Rectal smooth muscle tissue (tissue), 1 donor: ENCODE data around the gene HEPN1.
"Not testable (repeated sequence)": the region's sequence is repeated elsewhere in the genome, so short reads cannot be mapped to it uniquely, and the experiment has no call there.

Experiments used
- H3K27ac ChIP-seq: one replicate; pipeline ENCODE4 v1.7.0; 2013; ENCODE audit warnings: low read depth, low read length, inconsistent platforms
- H3K27me3 ChIP-seq: one replicate; pipeline ENCODE4 v1.7.0; 2013; ENCODE audit warnings: low read length; ENCODE audit not compliant: control insufficient read depth, insufficient read depth
- H3K36me3 ChIP-seq: one replicate; pipeline ENCODE4 v1.7.0; 2013; ENCODE audit warnings: low read length; ENCODE audit not compliant: control insufficient read depth, insufficient read depth
- H3K4me1 ChIP-seq: one replicate; pipeline ENCODE4 v1.7.0; 2013; ENCODE audit warnings: low read length; ENCODE audit not compliant: control insufficient read depth, insufficient read depth
- H3K4me3 ChIP-seq: one replicate; pipeline ENCODE4 v1.7.0; 2013; ENCODE audit warnings: low read length
- H3K9ac ChIP-seq: one replicate; pipeline ENCODE4 v1.7.0; 2013; ENCODE audit warnings: low read length

HEPN1 gene

DNA sequence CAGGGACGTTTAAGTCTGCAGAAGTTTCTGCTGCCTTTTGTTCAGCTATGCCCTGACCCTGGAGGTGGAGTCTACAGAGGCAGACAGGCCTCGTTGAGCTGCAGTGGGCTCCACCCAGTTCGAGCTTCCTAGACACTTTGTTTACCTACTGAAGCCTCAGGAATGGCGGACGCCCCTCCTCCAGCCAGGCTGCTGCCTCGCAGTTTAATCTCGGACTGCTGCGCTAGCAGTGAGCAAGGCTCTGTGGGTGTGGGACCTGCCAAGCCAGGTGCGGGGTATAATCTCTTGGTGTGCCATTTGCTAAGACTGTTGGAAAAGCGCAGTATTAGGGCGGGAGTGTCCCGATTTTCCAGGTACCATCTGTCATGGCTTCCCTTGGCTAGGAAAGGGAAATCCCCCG is 49.1 kb downstream of the HEPN1 start:
- not testable (repeated sequence) for H3K36me3 ChIP-seq

More for the DNA sequence above, 49.1 kb downstream of the HEPN1 start:
- not testable (repeated sequence) for H3K27ac ChIP-seq, H3K4me3 ChIP-seq, H3K27me3 ChIP-seq, H3K4me1 ChIP-seq, H3K9ac ChIP-seq
